HUES6 (cell line): ENCODE measurements around the gene CKAP5.

Experiments
- H3K27ac ChIP-seq: 2 replicates; pipeline ENCODE4 v1.7.0; 2013; ENCODE audit warnings: low read depth, mild to moderate bottlenecking, low read length, inconsistent platforms
- H3K27me3 ChIP-seq: 2 replicates; pipeline ENCODE4 v1.6.1; 2013; ENCODE audit warnings: low read length; ENCODE audit not compliant: control insufficient read depth, insufficient read depth
- H3K36me3 ChIP-seq: 2 replicates; pipeline ENCODE4 v1.6.1; 2013; ENCODE audit warnings: low read length; ENCODE audit not compliant: control insufficient read depth, insufficient read depth
- H3K4me1 ChIP-seq: 2 replicates; pipeline ENCODE4 v1.6.1; 2013; ENCODE audit warnings: low read length; ENCODE audit not compliant: control insufficient read depth, insufficient read depth
- H3K4me3 ChIP-seq: 2 replicates; pipeline ENCODE4 v1.5.1; 2013; ENCODE audit warnings: low read depth, low read length
- H3K9ac ChIP-seq: one replicate; pipeline ENCODE4 v1.6.1; 2013; ENCODE audit warnings: mild to moderate bottlenecking, low read length
- H3K9me3 ChIP-seq: 2 replicates; pipeline ENCODE4 v1.6.1; 2013; ENCODE audit warnings: low read depth, low read length; ENCODE audit not compliant: control insufficient read depth, insufficient read depth

Gene CKAP5

GRCh38 chr11:46769636-46770221, 76.4 kb downstream of the CKAP5 start:
- no peaks in the 10 kb centered on the region for H3K27me3 ChIP-seq
- H3K4me3 ChIP-seq, result no peak overlapping the region
- H3K9me3 ChIP-seq, result no peaks in the 10 kb centered on the region
- peaks cover 17% of the 10 kb centered on the region for H3K4me1 ChIP-seq
- H3K36me3 ChIP-seq, result peaks cover 71% of the 10 kb centered on the region
- no peak overlapping the region for H3K27ac ChIP-seq
- no peak overlapping the region for H3K9ac ChIP-seq

- Histone ChIP-seq H3K9me3 (no peaks in the 10 kb centered on the region), H3K36me3 (peaks cover 83% of the 10 kb centered on the region), H3K4me1 (peaks cover 17% of the 10 kb centered on the region), H3K9ac (no peak overlapping the region), H3K27ac (0 out of 2 replicates have a peak overlapping the region, but pooled peaks have one; percentile 75), H3K4me3 (no peak overlapping the region), H3K27me3 (no peaks in the 10 kb centered on the region)
These were observed 79.4 kb downstream of the CKAP5 start for GRCh38 chr11:46766656-46767055.

DNA sequence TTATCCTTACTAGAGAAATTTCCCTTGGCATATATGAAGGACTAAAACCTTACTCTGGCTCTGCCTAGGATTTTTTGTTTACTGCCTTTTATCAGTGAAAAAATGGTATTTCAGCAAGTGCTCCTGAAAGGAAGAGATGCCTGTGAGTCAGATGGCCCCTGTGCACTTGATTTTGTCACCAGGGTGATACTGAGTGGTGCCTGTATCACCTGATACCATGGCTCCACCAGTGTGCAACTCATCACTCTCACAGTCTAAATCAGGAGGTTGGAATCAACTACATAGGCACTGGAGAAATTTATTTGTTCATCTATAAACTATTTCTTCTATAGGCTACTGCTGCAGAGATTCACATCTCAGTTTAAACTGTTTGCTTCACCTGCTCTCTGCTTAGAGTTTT, 83.8 kb downstream of the CKAP5 start:
- H3K4me3 ChIP-seq, result no peak overlapping the region
- peaks cover 85% of the 10 kb centered on the region for H3K36me3 ChIP-seq
- no peak overlapping the region for H3K27ac ChIP-seq
- H3K9me3 ChIP-seq, result no peaks in the 10 kb centered on the region
- peaks cover 17% of the 10 kb centered on the region for H3K4me1 ChIP-seq
- no peak overlapping the region for H3K9ac ChIP-seq
- H3K27me3 ChIP-seq, result no peaks in the 10 kb centered on the region

- Histone ChIP-seq H3K9ac (no peak overlapping the region), H3K9me3 (no peaks in the 10 kb centered on the region), H3K4me3 (no peak overlapping the region), H3K27me3 (no peaks in the 10 kb centered on the region), H3K4me1 (peaks cover 15% of the 10 kb centered on the region), H3K36me3 (peaks cover 85% of the 10 kb centered on the region), H3K27ac (no peak overlapping the region)
These were observed 84.3 kb downstream of the CKAP5 start for GRCh38 chr11:46761807-46762206.

- H3K9me3 ChIP-seq, result no peaks in the 10 kb centered on the region
- peaks cover 93% of the 10 kb centered on the region for H3K36me3 ChIP-seq
- no peak overlapping the region for H3K4me3 ChIP-seq
- no peak overlapping the region for H3K27ac ChIP-seq
- peaks cover 6% of the 10 kb centered on the region for H3K4me1 ChIP-seq
- no peaks in the 10 kb centered on the region for H3K27me3 ChIP-seq
- no peak overlapping the region for H3K9ac ChIP-seq
These were observed 85.5 kb downstream of the CKAP5 start for GRCh38 chr11:46760429-46761128.

DNA sequence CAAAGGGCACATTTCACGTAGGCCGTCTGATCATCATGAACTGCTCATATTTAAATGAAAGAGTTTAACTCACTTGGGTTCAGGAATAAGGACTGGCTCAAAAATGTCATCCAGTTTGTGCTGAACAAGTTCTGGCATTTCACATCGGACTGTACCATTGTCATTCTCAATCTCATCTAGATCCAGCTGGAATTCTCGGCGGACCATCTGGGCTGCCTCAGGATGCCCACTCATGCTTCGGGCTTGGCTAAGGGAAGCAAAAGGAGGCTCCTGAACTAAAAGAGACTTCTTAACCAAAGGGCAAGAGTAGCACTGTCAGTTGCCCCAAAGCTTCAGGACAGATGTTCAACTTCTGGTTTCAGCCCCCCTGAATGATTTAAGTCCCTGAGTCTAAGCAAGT, 86.9 kb downstream of the CKAP5 start:
- peaks cover 95% of the 10 kb centered on the region for H3K36me3 ChIP-seq
- no peak overlapping the region for H3K9ac ChIP-seq
- no peaks in the 10 kb centered on the region for H3K9me3 ChIP-seq
- no peak overlapping the region for H3K4me3 ChIP-seq
- H3K27ac ChIP-seq, result no peak overlapping the region
- H3K27me3 ChIP-seq, result no peaks in the 10 kb centered on the region
- H3K4me1 ChIP-seq, result no peaks in the 10 kb centered on the region

DNA sequence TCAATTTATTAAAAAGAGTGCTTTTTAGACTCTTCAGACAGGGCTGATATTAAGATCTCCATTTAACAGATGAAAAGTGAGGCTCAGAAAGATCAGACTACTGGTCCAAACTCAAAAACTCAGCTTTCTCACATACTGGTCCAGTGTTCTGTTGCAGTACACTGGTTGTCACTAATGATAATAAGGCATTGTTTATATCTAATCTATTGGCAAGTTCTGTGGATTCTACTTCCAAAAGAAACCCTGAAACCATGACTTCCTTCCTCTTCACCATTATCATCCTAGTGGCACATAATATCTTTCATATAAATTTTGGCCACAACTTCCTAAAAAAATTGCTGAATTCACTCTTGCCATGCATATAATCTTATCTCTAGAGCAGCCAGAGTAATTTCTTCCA, 90.1 kb downstream of the CKAP5 start:
- Histone ChIP-seq H3K27me3 (no peaks in the 10 kb centered on the region), H3K9me3 (no peaks in the 10 kb centered on the region), H3K4me3 (no peak overlapping the region), H3K9ac (no peak overlapping the region), H3K36me3 (peaks cover 92% of the 10 kb centered on the region), H3K27ac (no peak overlapping the region), H3K4me1 (no peaks in the 10 kb centered on the region)

GRCh38 chr11:46747150-46747549, 98.9 kb downstream of the CKAP5 start:
- no peak overlapping the region for H3K9ac ChIP-seq
- no peaks in the 10 kb centered on the region for H3K27me3 ChIP-seq
- no peak overlapping the region for H3K27ac ChIP-seq
- peaks cover 95% of the 10 kb centered on the region for H3K36me3 ChIP-seq
- no peaks in the 10 kb centered on the region for H3K4me1 ChIP-seq
- no peaks in the 10 kb centered on the region for H3K9me3 ChIP-seq
- H3K4me3 ChIP-seq, result no peak overlapping the region

- no peaks in the 10 kb centered on the region for H3K27me3 ChIP-seq
- no peak overlapping the region for H3K27ac ChIP-seq
- no peak overlapping the region for H3K4me3 ChIP-seq
- peaks cover 98% of the 10 kb centered on the region for H3K36me3 ChIP-seq
- H3K9ac ChIP-seq, result no peak overlapping the region
- H3K4me1 ChIP-seq, result no peaks in the 10 kb centered on the region
- H3K9me3 ChIP-seq, result no peaks in the 10 kb centered on the region
These were observed 100.1 kb downstream of the CKAP5 start for GRCh38 chr11:46745995-46746394.

- no peak overlapping the region for H3K4me3 ChIP-seq
- peaks cover 92% of the 10 kb centered on the region for H3K36me3 ChIP-seq
- H3K27me3 ChIP-seq, result no peaks in the 10 kb centered on the region
- no peak overlapping the region for H3K9ac ChIP-seq
- H3K9me3 ChIP-seq, result no peaks in the 10 kb centered on the region
- no peaks in the 10 kb centered on the region for H3K4me1 ChIP-seq
- H3K27ac ChIP-seq, result no peak overlapping the region
These were observed 100.8 kb downstream of the CKAP5 start for GRCh38 chr11:46745328-46745727.

- no peaks in the 10 kb centered on the region for H3K4me1 ChIP-seq
- H3K27me3 ChIP-seq, result no peaks in the 10 kb centered on the region
- no peak overlapping the region for H3K9ac ChIP-seq
- H3K4me3 ChIP-seq, result no peak overlapping the region
- peaks cover 82% of the 10 kb centered on the region for H3K36me3 ChIP-seq
- no peak overlapping the region for H3K27ac ChIP-seq
- H3K9me3 ChIP-seq, result no peaks in the 10 kb centered on the region
These were observed 102.3 kb downstream of the CKAP5 start for GRCh38 chr11:46743693-46744339.
